ENCODE measurements around the gene FAM118B.

FAM118B gene

GRCh38 chr11:126174816-126175215, 36.8 kb upstream of the FAM118B start:
- no peaks in the 10 kb centered on the region for H3K9me3 ChIP-seq (ENCODE audit: insufficient read depth, low read length)
- no peak overlapping the region for H3K9ac ChIP-seq (ENCODE audit: low read length)
- no peaks in the 10 kb centered on the region for H3K9me2 ChIP-seq (replicated peaks; ENCODE audit: insufficient read depth, low read length)
- no peak overlapping the region for H3K4me3 ChIP-seq (ENCODE audit: insufficient read depth, low read length, poor library complexity, severe bottlenecking)
- no peak overlapping the region for H3K27ac ChIP-seq (ENCODE audit: low read depth, low read length)
- no peaks in the 10 kb centered on the region for H4K20me1 ChIP-seq (ENCODE audit: low read depth, low read length)
- H3K4me2 ChIP-seq (ENCODE audit: low read depth, low read length, poor library complexity, severe bottlenecking), result no peak overlapping the region
- H3K79me2 ChIP-seq (ENCODE audit: insufficient read depth, low read length), result no peaks in the 10 kb centered on the region
- H3K27me3 ChIP-seq (ENCODE audit: low read length), result no peaks in the 10 kb centered on the region
- H3F3A ChIP-seq (ENCODE audit: insufficient read depth), result no peaks in the 10 kb centered on the region
- TF ChIP-seq CTCF (IDR thresholded peaks at IDR 0.05; ENCODE audit: insufficient read depth, low read length, poor library complexity, severe bottlenecking), result no peak
- no peak for TF ChIP-seq EZH2phosphoT487 (conservative IDR thresholded peaks at IDR 0.05; ENCODE audit: low read length)
- no peak overlapping the region for H2AFZ ChIP-seq (ENCODE audit: low read depth, low read length, severe bottlenecking)
- no peaks in the 10 kb centered on the region for H3K36me3 ChIP-seq (ENCODE audit: low read length)

- no peak overlapping the region for H2AFZ ChIP-seq (ENCODE audit: low read depth, low read length, severe bottlenecking)
- no peaks in the 10 kb centered on the region for H3K27me3 ChIP-seq (ENCODE audit: low read length)
- H3F3A ChIP-seq (ENCODE audit: insufficient read depth), result no peaks in the 10 kb centered on the region
Measured at GRCh38 chr11:126175393-126175792, 36.2 kb upstream of the FAM118B start.

GRCh38 chr11:126176853-126177470, 34.6 kb upstream of the FAM118B start:
- TF ChIP-seq CTCF (IDR thresholded peaks at IDR 0.05; ENCODE audit: insufficient read depth, low read length, poor library complexity, severe bottlenecking) (no peak), EZH2phosphoT487 (conservative IDR thresholded peaks at IDR 0.05; ENCODE audit: low read length) (no peak)
- no peaks in the 10 kb centered on the region for H3K9me3 ChIP-seq (ENCODE audit: insufficient read depth, low read length)
- H3K79me2 ChIP-seq (ENCODE audit: insufficient read depth, low read length), result no peaks in the 10 kb centered on the region
- H3K4me3 ChIP-seq (ENCODE audit: insufficient read depth, low read length, poor library complexity, severe bottlenecking), result no peak overlapping the region
- H3K27me3 ChIP-seq (ENCODE audit: low read length), result no peaks in the 10 kb centered on the region
- no peak overlapping the region for H3K27ac ChIP-seq (ENCODE audit: low read depth, low read length)
- no peaks in the 10 kb centered on the region for H4K20me1 ChIP-seq (ENCODE audit: low read depth, low read length)
- H3K36me3 ChIP-seq (ENCODE audit: low read length), result no peaks in the 10 kb centered on the region
- H3K4me2 ChIP-seq (ENCODE audit: low read depth, low read length, poor library complexity, severe bottlenecking), result no peak overlapping the region
- no peak overlapping the region for H3K9ac ChIP-seq (ENCODE audit: low read length)
- no peaks in the 10 kb centered on the region for H3K9me2 ChIP-seq (replicated peaks; ENCODE audit: insufficient read depth, low read length)
- no peak overlapping the region for H2AFZ ChIP-seq (ENCODE audit: low read depth, low read length, severe bottlenecking)
- no peaks in the 10 kb centered on the region for H3F3A ChIP-seq (ENCODE audit: insufficient read depth)

More at GRCh38 chr11:126175393-126175792, 36.2 kb upstream of the FAM118B start:
- H3K27ac ChIP-seq (ENCODE audit: low read depth, low read length), result no peak overlapping the region
- no peaks in the 10 kb centered on the region for H3K36me3 ChIP-seq (ENCODE audit: low read length)
- TF ChIP-seq EZH2phosphoT487 (conservative IDR thresholded peaks at IDR 0.05; ENCODE audit: low read length) (no peak), CTCF (IDR thresholded peaks at IDR 0.05; ENCODE audit: insufficient read depth, low read length, poor library complexity, severe bottlenecking) (no peak)
- H4K20me1 ChIP-seq (ENCODE audit: low read depth, low read length), result no peaks in the 10 kb centered on the region
- no peaks in the 10 kb centered on the region for H3K9me3 ChIP-seq (ENCODE audit: insufficient read depth, low read length)
- H3K9me2 ChIP-seq (replicated peaks; ENCODE audit: insufficient read depth, low read length), result no peaks in the 10 kb centered on the region
- no peak overlapping the region for H3K4me3 ChIP-seq (ENCODE audit: insufficient read depth, low read length, poor library complexity, severe bottlenecking)
- no peaks in the 10 kb centered on the region for H3K79me2 ChIP-seq (ENCODE audit: insufficient read depth, low read length)
- no peak overlapping the region for H3K9ac ChIP-seq (ENCODE audit: low read length)
- no peak overlapping the region for H3K4me2 ChIP-seq (ENCODE audit: low read depth, low read length, poor library complexity, severe bottlenecking)

Measured in SU-DHL-6 (cell line).